DMS79 treated with DMSO at 0.1 percent for 48 hours (cell line): Measurements from ENCODE around the gene USP34.
"Not testable (repeated sequence)": the region's sequence is repeated elsewhere in the genome, so short reads cannot be mapped to it uniquely, and the experiment has no call there.

ENCODE experiments used
- DNase-seq: peaks from one replicate; lab custom pipeline; 2025; lab: John Stamatoyannopoulos, UW

USP34 gene

DNA sequence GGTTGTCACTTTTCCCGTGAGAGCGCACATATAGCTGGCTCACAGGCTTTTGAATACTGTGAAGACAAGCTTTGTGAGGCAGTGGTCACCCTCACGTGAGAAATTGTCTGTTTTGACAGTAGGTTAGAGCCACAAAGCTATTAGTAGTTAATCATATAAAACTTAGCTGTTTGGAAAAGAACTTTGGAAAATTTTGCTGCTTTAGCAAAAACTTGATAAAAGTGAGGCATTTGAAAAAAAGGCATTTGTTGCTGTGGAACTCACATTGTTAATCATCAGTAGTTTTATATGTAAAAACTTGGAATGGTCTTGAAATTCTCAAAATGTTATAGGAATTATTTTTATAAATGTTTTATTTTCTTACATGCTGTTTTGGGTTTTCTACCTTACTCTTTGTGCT, 286.6 kb downstream of the USP34 start:
- no peak for DNase-seq

DNA sequence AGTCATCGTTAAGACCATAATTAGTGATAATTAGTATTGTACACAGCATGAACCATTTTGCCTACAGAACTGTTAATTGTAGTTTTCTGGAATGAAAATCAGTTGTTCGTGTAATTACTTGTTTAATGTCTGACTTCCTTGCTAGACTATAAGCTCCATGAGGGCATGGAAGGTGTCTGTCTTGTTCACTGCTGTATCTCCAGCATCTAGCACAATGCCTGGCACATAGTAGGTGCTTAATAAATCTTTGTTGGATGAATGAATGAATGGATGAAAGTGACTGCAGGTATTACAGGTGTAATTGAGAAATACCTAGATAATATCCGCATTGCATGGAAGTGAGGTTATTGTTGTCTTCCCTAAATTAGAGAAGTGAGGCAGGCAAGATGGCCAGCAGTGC, 287.1 kb downstream of the USP34 start:
- no peak for DNase-seq

DNA sequence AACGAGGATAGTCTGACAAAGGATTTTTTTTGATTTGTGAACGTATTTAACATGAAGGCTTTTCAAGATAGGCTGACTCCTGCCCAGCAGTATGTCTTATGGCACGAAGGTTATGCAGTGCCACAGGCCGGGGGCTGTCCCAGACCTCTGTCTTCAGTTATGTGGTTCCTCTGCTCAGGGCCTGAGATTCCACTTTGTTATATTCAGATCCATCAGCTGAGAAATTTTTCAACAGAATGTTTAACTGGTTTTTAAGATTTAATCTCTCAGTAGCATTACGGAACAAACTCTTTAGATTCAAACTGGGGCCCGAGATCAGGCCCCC, 288.9 kb downstream of the USP34 start:
- DNase-seq, result no peak

DNA sequence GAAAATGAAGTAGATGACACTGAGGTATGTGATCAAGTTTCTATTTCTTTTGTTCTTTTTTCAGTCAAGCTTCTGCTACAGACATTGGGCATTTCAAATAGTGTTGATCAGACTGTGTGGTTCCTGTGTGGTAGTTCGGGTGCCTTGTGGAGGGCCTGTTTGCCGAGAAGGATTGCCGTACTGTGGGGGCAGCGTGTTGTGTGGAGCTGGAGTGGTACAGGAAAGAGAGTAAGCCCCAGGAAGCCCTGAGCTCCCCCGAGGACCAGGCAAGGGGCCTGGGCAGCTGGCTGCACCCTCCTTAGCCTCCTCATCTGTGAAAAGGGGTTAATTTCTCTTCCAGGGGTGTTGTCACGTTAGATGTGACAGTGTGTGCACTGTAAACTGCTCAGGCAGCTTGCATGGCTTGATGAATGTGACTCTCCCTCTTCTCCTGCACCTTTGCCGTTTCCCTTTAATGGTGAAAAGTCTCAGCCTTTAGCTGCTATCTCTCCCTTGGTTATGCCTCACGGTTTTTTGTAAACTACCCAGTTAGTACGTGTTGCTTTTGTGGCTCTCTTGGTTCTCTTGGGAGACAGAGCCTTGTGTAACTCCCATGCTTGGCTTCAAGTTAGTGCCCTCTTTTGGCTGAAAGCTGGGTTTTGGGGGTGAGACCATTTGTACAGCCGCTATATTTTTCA, 289.4 kb downstream of the USP34 start:
- DNase-seq, result no peak

DNA sequence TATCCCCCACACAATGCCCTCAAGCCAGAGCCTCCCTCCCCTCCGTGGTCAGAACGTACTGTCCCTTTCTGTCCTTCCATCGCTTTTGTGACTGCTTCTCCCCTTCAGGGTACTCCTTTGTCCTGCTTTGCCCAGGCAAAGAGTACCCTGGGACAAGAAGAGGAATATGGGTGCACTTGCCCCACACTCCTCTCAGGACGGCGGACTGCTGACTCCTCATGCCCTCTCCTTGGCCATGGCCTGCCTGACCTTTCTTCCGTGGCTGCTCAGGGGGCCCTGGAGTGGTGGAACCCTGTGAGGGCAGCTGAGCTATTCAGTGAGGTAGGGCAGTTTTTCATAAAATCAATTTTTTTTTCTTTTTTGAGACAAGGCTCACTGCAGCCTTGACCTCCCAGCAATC, 290.2 kb downstream of the USP34 start:
- DNase-seq, result no peak

DNA sequence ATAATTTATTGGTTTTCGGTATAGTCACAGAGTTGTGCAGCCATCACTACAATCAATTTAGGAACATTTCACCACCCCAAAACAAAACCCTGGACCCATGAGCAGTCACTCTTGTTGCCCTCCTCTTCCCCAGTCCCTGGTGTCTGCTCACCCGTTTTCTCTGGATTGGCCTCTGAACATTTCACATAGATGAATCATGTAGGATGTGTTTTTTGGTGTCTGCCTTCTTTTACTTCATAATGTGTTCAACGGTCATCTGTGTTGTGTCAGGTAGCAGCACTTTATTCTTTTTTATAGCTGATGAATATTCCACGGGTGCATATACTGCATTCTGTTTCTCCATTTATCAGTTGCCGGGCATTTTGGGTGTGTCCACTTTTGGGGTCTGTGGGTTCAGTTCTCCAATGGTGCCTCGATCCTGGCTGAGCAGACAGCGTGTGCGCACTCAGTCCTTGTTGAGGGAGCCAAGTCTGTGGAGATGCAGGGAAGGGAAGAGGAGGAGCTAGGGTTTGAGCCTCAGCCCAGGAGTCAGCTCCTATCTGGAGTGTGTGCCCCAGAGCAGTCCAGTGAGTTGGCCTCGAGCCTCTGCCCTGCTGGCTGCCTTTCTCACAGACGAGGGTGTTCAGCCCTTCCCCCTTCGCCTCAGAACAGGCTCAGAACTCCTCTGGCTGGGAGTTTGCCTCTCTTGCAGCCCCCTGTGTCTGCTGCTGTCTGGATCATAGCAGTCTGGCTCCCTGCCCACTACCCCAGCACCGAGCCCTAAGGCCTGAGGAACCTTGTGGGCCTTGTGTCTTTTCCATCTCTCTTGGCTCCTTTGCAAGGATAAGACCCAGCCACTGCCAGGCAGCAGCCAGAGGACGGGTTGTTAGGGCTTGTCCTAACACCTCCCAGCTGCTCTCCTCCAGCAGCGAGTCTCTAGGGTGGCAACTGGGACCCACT, 290.9 kb downstream of the USP34 start:
- DNase-seq, result no peak

DNA sequence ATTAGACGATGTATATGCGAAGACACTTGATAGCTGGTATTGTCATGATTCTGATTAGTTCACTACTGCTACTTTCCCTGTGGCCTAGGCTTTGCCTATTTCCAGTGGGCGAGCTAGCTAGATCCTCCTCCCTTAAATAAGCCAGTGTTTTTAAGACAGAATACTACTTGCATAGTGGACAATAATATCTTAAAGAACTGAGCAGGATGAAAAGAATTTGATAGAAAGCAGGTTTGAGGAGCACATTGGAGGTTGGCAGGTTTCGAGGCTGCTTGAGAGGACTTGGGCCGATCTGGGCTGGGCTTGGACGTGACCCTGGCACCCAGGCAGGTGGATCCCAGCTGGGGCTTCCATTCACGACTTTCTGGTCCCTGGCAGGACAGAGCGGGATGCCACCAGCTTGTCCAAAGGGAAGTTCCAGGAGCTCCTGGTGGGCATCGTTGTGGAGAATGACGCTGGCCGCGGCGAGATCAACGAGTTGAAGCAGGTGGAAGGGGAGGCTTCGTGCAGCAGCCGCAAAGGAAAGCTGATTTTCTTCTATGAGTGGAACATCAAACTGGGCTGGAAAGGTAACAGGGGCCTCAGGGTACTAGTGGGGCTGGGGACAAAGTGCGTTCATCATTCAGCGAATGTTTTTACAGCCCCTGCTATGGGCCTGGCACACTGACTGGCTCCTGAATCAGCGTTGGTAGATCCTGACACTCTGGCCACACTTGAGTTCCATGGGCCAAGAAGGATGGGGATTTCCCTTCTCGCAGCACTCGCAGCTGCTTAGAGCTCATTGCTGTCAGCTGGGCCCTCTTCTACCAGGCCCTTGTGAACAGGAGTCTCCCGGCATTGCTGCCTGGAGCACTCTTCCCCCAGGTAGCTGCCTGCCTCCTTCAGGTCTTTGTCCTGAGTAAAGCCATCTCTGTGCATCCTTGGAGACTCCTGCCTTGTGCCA, 292.0 kb downstream of the USP34 start:
- no peak for DNase-seq

DNA sequence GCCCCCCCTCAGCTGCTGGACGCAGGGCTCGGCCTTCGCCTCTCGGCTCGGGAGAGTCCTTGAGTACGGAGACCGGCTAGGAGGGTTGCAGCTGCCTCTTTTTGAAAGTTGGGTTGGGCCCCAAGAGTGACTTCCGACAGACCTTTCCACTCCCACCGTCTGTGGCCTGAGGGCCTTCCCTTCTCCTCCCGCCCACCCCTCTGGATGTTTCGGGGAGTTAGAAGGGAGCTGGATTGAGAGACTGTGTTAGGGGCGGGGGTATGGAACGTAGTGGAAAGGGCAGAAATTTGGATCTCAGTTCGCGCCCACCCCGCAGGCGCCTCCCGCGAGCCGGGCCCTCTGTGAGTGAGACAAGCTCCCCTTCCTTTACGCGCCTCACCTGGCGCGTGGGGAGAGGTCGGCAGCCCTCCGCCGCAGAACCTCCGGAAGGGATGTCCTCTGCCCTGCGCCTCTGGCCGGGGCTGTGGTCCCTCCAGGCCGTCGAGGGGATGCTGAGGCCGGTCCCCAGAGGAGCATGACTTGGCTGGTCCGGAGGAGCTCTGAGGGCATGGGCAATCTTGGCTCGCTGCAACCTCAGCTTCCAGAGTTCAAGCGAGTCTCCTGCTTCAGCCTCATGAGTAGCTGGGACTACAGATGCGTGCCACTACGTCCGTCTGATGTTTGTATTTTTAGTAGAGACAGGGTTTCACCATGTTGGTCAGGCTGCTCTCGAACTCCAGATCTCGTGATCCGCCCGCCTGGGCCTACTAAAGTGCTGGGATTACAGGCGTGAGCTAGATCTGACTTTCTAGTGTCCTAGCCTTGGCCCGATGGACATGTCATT, 292.9 kb downstream of the USP34 start:
- peak; percentile 18 for DNase-seq

DNA sequence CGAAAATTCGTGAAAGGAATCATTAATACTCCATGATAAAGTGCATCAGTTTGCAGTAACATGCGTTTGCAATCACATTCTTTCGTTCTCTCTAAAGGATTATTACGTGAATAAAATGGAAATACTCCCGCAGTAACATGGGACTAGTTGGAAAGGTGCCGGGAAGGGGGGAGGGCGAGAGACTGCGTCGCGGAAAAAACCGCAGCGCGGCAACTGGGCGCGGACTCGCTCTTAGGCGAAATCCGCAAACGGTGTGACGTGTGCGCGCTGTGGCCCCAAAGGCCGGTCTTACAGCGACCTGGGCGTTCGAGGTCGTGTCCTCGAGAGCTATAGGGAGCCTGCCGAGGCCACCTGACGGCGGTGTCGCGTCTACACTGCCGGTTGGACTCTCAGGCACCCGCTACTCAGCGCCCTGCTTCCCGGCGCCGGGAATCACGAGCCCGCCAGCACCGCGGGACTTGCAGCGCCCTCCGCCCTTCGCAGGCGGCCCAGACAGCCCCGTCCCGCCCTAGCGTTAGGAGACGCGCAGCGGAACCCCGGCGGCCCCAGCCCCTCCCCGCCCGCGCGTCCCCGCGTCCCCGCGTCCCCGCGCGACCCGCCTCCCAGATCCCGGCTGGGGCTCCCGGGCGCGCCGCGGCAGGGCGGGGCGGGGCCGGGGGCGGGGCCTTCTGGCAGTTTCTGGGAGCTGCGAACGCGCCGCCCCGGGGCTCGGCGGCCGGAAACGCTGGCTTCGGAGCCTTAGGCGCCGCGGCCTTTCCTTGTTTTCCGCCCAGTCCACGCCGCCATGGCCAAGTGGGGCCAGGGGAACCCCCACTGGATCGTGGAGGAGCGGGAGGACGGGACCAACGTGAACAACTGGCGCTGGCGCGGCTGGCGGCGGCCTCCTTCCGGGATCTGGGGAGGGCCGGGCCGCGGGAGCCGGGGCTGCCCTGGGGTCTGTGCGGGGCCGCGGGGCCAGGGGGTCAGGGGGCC, 293.8 kb downstream of the USP34 start:
- DNase-seq, result peak; percentile 77

DNA sequence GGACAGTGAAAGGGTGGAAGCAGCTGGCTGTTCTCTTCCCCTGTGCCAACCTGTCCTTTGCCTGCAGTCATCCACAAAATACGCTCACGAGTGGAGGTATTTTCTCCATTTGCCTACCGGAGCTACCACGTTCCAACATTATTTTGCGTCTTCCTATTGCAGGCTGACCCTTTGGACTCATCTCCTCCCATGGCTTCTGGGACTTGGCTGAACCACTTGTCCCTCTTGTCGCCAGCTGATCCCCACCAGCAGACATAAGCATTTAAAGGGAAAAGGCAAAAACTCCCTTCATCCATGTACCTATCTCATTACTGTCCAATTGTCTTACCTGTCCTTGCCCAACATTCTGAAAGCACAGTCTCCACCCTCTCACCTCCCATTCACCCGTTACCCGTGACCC, 295.9 kb downstream of the USP34 start:
- DNase-seq, result no peak

DNA sequence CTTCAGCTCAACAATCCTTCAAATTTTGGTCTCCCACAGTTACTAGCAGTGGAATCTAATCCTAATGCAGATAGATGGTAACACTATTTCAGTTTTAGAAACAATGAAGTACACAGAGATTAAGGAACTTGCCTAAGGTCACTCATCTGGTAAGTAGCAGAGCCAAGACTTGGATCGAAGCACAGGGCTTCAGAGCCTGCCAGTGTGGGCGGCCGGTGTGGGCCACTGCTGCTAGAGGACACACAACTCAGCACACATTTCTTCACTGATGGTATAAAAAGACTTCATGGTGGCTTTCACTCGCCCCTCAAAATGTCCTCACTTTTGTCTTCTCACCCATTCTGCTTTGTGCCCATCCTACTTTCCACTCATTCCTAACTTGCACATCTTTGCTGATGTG, 297.8 kb downstream of the USP34 start:
- DNase-seq, result no peak

DNA sequence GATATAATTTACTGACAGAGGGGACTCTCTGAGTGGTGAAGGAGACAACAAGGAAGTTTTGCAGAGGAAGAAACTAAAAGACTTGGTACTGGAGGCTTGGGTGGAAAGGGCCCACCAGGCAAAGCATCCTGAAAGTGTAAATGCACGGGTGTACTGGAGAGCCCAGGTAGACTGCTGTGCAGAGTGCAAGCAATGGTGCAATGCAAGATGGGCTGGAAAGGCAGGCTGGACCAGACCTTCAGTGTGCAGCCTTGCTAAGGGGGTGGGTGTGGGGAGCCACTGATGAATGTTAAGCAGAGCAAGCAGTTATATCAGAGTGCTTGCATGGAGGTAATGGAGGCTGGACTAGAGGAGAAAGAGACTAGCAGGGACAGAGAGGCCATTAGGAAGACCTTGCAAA, 298.2 kb downstream of the USP34 start:
- DNase-seq, result no peak

DNA sequence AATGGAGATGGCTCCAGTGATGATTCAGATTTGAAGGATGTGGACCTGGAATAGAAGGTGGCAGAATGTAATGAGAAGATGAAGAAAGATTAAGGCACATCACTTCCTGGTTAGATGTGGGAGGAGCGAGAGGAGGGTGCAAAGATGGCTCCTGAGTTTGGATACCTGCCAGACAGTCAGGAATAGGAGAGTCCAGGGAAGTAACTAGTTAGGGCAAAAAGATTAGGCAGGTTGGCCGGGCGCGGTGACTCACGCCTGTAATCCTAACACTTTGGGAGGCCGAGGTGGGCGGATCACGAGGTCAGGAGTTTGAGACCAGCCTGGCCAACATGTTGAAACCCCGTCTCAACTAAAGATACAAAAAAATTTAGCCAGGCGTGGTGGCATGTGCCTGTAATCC, 303.3 kb downstream of the USP34 start:
- no peak for DNase-seq

DNA sequence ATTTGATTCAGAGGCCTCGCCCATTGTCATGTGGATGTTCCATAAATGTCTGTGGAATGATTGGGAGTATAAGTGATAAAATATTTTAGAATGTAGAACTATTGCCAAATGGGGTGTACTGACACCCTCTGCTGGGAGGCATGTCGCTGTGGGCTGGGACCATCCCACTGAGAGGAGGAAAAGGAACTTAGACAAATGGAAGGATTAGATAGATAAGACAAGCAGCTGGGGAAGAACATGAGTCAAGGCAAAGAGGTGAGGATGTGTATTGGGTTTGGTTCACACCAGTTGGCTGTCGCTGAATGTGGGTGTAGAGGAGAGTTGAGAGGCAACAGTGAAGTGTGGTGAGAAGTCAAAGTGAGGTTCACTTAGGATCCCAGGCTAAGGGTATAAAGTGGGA, 304.9 kb downstream of the USP34 start:
- DNase-seq, result no peak

DNA sequence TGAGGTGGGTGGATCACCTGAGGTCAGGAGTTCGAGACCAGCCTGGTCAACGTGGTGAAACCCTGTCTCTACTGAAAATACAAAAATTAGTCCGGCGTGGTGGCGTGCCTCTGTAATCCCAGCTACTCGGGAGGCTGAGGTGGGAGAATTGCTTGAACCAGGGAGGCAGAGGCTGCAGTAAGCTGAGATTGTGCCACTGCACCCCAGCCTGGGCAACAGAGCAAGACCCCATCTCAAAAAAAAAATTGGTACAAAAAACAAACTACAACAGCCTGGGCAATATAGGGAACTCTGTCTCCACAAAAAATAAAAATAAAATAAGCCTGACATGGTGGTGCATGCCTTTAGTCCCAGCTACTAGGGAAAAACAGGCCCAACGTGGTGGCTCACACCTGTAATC, 305.8 kb downstream of the USP34 start:
- DNase-seq, result not testable (repeated sequence)

DNA sequence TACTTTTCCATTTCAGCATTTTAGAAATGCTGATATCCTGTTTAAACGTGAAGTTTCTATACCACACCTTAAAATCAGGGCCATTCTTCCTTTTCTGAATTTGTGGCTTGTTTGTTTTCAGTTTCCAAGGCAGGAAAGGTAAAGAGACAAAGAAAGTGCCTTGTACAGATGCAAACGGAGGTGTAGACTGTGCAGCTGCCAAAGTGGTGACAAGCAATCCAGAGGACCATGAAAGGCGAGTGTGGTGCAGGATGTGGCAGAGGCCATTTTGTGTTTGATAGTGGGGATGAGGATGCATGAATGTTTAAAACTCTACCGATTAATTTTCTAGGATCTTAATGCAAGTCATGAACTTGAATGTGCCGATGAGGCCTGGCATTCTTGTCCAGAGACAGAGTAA, 308.2 kb downstream of the USP34 start:
- DNase-seq, result no peak

DNA sequence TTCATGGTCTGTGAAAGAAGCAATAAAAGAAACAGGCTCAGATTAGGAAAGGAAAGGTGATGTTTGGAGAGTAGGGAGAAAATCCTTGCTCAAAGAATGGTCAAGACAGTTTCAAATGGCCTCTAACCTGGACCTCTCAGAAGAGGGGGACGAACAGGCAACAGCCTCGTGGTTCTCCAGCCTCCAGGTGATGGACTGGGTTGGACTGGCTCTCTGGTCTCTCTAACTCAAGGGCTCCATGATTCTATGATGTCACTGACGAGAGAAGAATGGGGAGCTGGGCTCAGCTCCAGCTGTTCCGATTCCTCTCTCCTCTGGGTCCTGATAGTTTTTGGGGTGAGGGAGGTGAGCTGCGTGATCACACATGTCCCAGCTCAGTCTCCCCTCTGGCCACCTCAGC, 309.0 kb downstream of the USP34 start, which contains the start of gene C2orf74:
Gene C2orf74 (plus strand): TSS at position 301 of the 400 bp plus-strand sequence. CDS start 327 bp downstream, outside the sequence.
- DNase-seq, result no peak

DNA sequence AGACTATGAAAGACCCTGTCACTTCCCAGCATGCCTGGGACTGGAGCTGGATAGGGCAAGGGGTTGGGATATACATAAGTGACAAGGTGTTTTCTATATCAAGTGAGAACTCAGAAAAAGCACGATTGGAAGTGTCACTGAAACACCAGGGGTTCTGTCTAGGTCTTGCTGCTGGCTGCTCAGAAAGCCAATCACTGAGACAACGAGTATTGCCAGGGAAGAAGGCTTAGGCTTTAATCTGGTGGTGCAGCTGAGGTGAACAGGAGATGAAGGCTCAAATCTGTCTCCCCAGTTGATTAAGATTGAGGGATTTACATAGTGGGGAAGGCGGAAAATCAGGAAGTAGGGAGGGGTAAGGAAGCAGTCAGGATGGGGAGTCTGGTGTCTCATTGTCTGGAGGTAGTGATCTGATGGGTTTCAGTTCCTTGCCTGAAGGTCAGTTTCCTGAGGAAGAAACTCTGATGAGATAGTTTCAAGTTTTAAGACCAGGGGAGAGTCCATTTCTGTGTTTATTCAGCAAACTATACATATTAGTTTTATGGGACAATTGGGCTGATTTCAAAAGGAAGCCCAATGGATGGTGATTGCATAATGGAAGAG, 312.4 kb downstream of the USP34 start:
- DNase-seq, result no peak

DNA sequence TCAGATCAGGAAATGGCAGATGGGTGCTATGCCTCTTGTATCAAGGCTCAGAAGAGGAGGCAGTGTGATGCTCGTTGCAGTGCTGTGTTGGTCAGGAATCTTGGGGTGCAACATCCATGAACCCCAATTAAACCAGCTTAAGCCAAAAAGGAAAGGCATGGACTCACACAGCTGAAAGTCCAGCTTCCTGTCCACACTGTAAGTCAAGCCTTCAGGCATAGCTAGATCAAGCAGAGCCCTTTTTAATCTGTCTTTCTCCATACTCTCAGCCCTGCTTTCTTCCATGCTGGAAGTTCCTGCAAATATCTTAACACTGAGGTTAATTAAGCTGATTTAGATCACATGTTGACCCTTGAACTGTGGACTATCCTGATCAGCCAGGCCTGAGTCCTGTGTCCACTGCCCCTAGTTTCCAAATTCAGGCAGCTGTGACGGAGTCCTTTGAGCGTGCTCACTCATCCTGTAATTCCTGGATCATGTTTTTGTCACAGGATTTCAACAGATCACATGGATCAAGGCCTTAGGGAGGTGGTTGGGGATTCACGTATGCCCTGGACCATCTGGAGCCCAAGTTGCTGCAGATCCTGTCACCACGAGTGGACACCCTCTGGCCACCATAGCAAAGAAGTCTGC, 313.4 kb downstream of the USP34 start:
- no peak for DNase-seq
